Measurements from ENCODE around the gene IRAK1.
"Not testable (repeated sequence)": the region's sequence is repeated elsewhere in the genome, so short reads cannot be mapped to it uniquely, and the experiment has no call there.

The IRAK1 gene

GRCh38 chrX:153993978-153994377 is 25.7 kb downstream of the IRAK1 start:
- no peak for FAIRE-seq

GRCh38 chrX:153993079-153993478 is 26.6 kb downstream of the IRAK1 start:
- no peak for FAIRE-seq

GRCh38 chrX:153992180-153992579 is 27.5 kb downstream of the IRAK1 start:
- no peak for FAIRE-seq

- FAIRE-seq: no peak
These were observed 28.6 kb downstream of the IRAK1 start for GRCh38 chrX:153991013-153991580.

- FAIRE-seq: no peak
These were observed 29.6 kb downstream of the IRAK1 start for GRCh38 chrX:153989973-153990655.

GRCh38 chrX:153988493-153988892 is 31.2 kb downstream of the IRAK1 start:
- no peak for FAIRE-seq

- FAIRE-seq: no peak
These were observed 35.1 kb downstream of the IRAK1 start for GRCh38 chrX:153984351-153985178.

GRCh38 chrX:153983321-153983801 is 36.3 kb downstream of the IRAK1 start:
- FAIRE-seq: no peak

GRCh38 chrX:153981771-153982533 is 37.8 kb downstream of the IRAK1 start:
- FAIRE-seq: no peak

GRCh38 chrX:153981231-153981630 is 38.5 kb downstream of the IRAK1 start:
- FAIRE-seq: no peak

GRCh38 chrX:153980394-153980793 is 39.3 kb downstream of the IRAK1 start:
- FAIRE-seq: not testable (repeated sequence)

GRCh38 chrX:153974726-153975286 is 44.9 kb downstream of the IRAK1 start:
- FAIRE-seq: no peak

- FAIRE-seq: no peak
These were observed 45.5 kb downstream of the IRAK1 start for GRCh38 chrX:153974003-153974725.

GRCh38 chrX:153973127-153974002 is 46.3 kb downstream of the IRAK1 start:
- FAIRE-seq: no peak

- no peak for FAIRE-seq
These were observed 47.2 kb downstream of the IRAK1 start, which contains the start of gene TMEM187 for GRCh38 chrX:153972368-153973126. TMEM187 (plus strand) TSS chrX:153972754; CDS start chrX:153982063, 9,309 bp downstream.

GRCh38 chrX:153971450-153972367 is 48.0 kb downstream of the IRAK1 start, which contains the start of gene HCFC1:
HCFC1 (minus strand) TSS chrX:153971818; CDS start chrX:153970840, 978 bp downstream.
- peak; percentile 32 for FAIRE-seq

GRCh38 chrX:153971124-153971449 is 48.6 kb downstream of the IRAK1 start:
- peak; percentile 66 for FAIRE-seq

GRCh38 chrX:153970357-153971123 is 49.2 kb downstream of the IRAK1 start:
- no peak for FAIRE-seq

Measured in A204.1 (cell line).